Stimulated activated CD8-positive, alpha-beta memory T cell treated with anti-CD3 and anti-CD28 coated beads, Interleukin-15, amount 100 ng/mL, for 1 hour (primary cell): ENCODE results near the gene ZNF428.
A peak's percentile ranks its signal among the peaks of the same experiment; 100 is the strongest.
"Not testable (repeated sequence)": the region's sequence is repeated elsewhere in the genome, so short reads cannot be mapped to it uniquely, and the experiment has no call there.

ENCODE experiments used
- DNase-seq: peaks from one replicate; pipeline ENCODE4 v3.0.0-alpha.2; 2020; ENCODE audit warnings: low read depth

ZNF428 gene, protein sequence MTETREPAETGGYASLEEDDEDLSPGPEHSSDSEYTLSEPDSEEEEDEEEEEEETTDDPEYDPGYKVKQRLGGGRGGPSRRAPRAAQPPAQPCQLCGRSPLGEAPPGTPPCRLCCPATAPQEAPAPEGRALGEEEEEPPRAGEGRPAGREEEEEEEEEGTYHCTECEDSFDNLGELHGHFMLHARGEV

GRCh38 chr19:43619262-43620060, at the start of gene ZNF428:
Gene ZNF428, minus strand, starts transcription at chr19:43619629. Its CDS starts 5,325 bp downstream, at chr19:43614304.
- DNase-seq: peak; percentile 56

DNA sequence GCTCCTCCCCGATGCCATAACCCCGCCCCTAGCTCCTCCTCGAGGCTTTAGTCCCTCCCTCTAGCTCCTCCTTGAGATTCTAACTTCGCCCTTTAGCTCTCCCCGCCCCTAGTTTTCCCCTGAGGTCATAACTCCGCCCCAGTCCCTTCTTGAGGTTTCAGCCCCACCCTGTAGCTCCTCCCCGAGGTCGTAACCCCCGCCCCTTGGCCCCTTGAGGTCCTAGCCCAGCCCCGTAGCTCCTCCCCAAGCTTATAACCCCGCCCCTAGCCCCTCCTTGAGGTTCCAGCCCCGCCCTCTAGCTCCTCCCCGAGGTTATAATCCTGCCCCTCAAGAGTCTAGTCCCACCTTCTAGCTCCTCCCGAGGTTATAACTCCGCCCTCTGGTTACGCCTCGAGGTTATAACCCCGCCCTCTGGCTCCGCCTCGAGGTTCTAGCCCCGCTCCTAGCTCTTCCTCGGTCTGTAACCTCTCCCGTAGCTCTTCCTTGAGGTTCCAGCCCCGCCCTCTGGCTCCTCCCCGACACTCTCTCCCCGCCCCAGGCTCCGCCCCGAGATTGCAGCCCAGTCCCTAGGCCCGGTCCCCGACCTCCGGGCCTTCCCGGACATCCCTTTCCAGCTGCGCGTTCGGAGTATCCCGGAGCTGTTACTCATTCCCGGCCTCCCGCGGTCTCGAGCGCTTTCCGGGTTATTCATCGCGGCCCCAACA, 49.1 kb upstream of the ZNF428 start:
- DNase-seq: peak; percentile 89

DNA sequence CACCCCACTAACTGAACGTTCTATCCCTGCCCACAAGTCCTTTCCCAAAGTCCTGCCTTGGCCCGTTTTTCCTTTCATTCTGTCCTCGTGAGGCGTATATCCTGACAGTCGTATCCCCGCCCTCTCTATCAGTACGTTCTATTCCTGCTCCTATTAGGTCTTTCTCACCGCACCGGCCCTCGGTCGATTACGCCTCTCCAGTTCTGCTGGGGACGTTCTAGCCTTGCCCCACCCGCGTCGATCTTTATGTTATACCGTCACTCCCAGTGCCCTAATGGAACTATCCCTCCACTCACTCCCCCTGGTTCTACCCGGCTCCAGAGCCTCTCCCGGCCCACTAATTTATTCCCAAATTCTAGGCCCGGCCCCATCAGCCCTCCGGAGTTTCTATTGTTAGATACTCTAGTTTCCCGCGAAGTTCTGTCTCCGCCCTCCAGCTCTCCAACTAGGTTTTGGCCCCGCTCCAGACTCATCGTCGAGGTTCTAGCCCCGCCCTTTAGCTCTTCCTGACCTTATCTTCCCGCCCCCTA, 48.5 kb upstream of the ZNF428 start:
- DNase-seq: no peak

DNA sequence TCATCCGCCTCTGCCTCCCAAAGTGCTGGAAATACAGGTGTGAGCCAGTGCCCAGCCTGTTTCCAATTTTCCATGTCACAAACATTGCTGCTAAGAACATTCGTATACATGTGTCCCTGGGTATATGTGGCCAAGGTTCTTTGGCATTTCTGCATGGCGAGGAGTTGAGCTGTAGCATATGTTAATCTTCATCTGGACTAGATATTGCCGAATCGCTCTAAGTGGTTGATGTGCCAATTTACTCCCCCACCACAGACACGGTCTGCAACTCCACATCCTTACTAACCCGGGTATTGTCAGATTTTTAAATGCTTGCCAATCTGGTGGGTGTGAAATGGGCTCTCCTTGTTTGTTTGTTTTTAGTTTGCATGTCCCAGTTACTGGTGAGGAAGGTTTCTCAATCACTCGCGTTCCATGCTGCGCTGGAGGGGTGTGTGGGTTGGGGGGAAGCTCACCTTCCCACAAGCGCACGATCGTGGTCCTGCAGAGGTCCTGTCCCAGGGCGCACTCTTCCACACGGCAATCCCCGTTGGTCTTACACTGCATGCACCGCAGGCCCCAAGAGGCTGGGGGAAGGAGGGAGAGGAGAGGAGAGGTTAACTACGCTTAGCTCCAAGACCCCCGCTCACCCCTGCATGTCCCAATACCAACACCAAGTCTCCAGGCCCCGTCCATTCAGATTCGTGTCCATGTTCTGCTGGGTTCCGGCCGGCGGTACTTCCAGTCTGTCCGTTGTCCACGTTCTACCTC, 47.9 kb upstream of the ZNF428 start:
- DNase-seq: no peak

GRCh38 chr19:43664018-43664417, 44.6 kb upstream of the ZNF428 start:
- no peak for DNase-seq

DNA sequence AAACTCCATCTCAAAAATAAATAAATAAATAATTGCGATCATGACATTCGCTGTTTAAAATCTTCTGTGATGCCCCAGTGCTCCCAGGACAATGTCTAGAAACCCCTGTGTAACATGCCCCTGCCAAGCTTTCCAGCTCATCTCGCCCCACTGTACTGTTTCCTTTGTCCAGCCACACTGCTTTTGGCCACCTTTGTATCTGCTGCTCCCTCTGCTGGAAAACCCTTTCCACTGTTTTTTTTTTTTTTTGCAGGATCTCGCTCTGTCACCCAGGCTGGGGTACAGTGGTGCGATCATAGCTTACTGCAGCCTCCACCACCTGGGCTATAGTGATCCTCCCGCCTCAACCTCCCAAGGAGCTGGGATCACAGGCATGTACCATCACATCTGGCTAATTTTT, 43.1 kb upstream of the ZNF428 start:
- DNase-seq: no peak

DNA sequence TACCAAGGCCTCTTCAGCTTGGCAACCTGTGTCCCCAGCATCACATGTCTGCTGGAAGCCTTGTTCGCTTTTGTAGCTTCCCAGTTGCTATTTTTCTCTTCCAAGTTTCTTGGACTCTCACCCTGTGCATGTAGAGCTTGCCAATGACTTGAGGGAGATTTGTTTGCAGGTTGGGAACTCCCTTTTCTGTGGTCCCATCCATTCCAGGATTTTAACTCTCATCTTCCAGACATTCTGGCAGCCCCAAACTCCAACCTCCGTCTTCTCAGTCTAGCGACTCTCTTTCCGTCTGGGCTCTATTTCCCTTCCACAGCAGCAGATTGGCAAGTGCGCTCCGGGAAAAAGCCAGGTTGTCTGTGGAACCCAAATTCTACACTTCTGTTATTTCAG, 41.5 kb upstream of the ZNF428 start:
- DNase-seq: no peak

GRCh38 chr19:43660301-43660970, 41.0 kb upstream of the ZNF428 start:
- no peak for DNase-seq

GRCh38 chr19:43658494-43658893, 39.1 kb upstream of the ZNF428 start:
- DNase-seq: no peak

DNA sequence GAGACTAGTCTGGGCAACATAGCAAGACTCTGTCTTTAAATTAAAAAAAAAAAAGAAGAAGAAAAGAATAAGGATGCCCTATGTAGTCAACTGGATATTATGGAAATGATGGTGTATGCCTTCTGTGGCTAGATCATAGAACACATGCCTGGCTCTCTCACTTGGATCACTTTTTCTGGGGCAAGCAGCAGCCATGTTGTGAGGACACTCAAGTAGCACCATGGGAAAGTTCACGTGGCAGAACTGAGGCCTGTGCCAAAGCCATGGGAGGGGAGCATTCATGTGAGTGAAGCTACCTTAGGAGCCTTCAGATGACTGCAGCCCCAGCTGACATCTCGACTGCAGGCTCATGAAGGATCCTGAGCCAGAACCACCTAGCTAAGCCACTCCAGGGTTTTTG, 38.6 kb upstream of the ZNF428 start:
- no peak for DNase-seq

- no peak for DNase-seq
Measured at GRCh38 chr19:43656436-43656835, 37.0 kb upstream of the ZNF428 start.

DNA sequence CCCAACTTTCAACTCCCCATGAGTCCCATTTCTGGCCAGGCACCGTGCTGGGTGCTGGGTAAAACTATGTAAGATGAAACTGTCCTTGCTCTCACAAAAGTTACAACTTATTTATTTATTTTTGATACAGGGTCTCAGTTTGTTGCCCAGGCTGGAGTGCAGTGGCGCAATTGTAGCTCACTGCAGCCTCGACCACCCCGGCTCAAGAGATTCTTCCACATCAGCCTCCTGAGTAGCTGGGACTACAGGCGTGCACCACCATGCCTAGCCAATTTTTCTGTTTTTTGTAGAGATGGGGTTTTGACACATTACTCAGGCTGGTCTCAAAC, 33.1 kb upstream of the ZNF428 start:
- DNase-seq: no peak

- DNase-seq: no peak
Measured at GRCh38 chr19:43651758-43652545, 32.5 kb upstream of the ZNF428 start.

GRCh38 chr19:43650276-43650675, 30.8 kb upstream of the ZNF428 start:
- not testable (repeated sequence) for DNase-seq

DNA sequence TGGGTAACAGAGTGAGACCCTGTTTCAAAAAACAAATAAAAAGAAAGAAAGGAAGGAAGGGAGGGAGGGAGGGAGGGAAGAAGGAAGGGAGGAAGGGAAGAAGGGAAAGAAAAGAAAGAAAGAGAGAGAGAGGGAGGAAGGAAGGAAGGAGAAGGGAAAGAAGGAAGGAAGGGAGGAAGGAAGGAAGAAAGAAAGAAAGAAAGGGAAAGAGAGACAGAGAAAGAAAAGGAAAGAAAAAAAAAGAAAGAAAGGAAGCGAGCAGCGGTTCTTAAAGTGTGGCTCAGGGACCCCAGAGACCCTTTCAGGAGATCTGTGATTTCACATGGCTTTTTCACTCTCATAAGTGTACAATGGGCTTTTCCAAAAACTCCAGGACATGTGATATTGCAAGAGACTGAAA, 30.1 kb upstream of the ZNF428 start:
- no peak for DNase-seq

GRCh38 chr19:43648633-43649032, 29.2 kb upstream of the ZNF428 start:
- DNase-seq: no peak

DNA sequence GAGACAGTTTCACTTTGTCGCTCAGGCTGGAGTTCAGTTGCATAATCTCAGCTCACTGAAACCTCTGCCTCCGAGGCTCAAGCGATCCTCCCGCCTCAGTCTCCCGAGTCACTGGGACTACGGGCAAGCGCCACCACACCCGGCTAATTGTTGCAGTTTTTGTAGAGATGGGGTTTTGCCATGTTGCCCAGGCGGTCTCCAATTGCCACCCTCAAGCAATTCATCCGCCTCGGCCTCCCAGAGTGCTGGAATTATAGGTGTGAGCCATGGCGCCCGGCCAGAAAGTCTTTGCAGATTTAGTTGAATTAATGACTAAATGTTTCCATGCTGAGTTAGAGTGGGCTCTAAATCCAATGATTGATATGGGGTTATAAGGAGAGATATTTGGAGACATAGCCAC, 24.8 kb upstream of the ZNF428 start:
- no peak for DNase-seq

- no peak for DNase-seq
Measured at GRCh38 chr19:43643326-43643725, 23.9 kb upstream of the ZNF428 start.

DNA sequence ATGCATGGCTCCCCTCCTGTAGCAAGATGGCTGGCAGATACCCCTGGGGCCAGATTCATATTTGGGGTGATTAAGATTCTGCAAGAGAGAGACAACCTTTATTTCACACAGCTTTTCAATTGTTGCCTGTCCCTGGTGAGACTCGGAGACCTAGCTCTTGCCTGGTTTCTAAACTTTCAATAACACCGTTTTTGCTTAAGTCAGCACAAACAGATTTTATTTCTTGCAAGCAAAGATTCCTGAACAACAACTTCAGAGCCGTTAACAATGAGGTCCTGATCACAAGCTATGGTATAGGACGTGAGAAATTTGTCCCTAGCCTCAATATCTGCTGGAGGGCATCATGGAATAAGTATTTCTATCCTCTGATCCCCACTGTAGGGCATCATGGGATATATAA, 23.1 kb upstream of the ZNF428 start:
- no peak for DNase-seq

- DNase-seq: no peak
Measured at GRCh38 chr19:43641333-43641732, 21.9 kb upstream of the ZNF428 start.

DNA sequence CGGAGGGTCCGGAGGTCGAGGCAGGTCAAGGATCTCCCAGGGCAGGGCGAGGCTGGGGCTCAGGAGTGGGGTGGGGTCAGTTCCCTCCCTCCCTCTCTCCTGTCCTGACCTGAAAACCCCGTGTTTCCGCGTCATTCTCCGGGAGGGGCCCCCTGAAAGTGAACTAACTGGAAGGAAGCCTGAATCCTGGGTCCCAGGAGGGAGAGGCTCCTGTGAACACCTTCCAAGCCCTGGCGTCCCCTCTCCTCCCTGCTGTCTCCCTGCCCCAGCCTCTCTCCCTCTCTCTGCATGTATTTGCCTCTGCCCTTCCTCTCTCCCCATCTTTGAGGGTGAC, 21.0 kb upstream of the ZNF428 start:
- DNase-seq: no peak
